Astrocyte (in vitro differentiated cells and primary cell): Measurements from ENCODE around the gene CACNB2.

Experiments
- EZH2 ChIP-seq: IDR thresholded peaks from 2 replicates; pipeline ENCODE4 v1.6.1; 2012; ENCODE audit warnings: mild to moderate bottlenecking, low read length, inconsistent platforms; ENCODE audit not compliant: insufficient read depth
- TF ChIP-seq, protein P1 (sequence below): IDR thresholded peaks from 2 replicates; pipeline ENCODE4 v1.5.1; 2011; ENCODE audit warnings: low read depth, mild to moderate bottlenecking, inconsistent platforms, low read length, moderate library complexity; ENCODE audit not compliant: insufficient read depth

- TF ChIP-seq, protein P1, sequence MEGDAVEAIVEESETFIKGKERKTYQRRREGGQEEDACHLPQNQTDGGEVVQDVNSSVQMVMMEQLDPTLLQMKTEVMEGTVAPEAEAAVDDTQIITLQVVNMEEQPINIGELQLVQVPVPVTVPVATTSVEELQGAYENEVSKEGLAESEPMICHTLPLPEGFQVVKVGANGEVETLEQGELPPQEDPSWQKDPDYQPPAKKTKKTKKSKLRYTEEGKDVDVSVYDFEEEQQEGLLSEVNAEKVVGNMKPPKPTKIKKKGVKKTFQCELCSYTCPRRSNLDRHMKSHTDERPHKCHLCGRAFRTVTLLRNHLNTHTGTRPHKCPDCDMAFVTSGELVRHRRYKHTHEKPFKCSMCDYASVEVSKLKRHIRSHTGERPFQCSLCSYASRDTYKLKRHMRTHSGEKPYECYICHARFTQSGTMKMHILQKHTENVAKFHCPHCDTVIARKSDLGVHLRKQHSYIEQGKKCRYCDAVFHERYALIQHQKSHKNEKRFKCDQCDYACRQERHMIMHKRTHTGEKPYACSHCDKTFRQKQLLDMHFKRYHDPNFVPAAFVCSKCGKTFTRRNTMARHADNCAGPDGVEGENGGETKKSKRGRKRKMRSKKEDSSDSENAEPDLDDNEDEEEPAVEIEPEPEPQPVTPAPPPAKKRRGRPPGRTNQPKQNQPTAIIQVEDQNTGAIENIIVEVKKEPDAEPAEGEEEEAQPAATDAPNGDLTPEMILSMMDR = no peak
- no peak for TF ChIP-seq EZH2
These were observed 343.4 kb downstream of the CACNB2 start for GRCh38 chr10:18483516-18484186.
